ENCODE results near the gene TBC1D14.
A peak's percentile ranks its signal among the peaks of the same experiment; 100 is the strongest.

The TBC1D14 gene

GRCh38 chr4:6898763-6899162 is 10.9 kb upstream of the TBC1D14 start:
- POLR2A ChIA-PET: interaction anchor here (0.6 kb wide), 1 partner anchor 152 kb away, joined by 5 read pairs; no protein-coding TSS in a partner anchor
- no peak for TF ChIP-seq CTCF (IDR thresholded peaks at IDR 0.05; ENCODE audit: control extremely low read depth, extremely low read depth, low read depth, missing control alignments)
- peak; percentile 11 for DNase-seq (ENCODE audit: extremely low spot score)
- CTCF ChIA-PET: interaction anchor here (0.8 to 2.3 kb wide), 2 partner anchors 10 to 13 kb away, joined by 3 to 12 read pairs; no protein-coding TSS in a partner anchor

- ChIA-PET POLR2A (interaction anchor here (0.8 kb wide), 1 partner anchor 14 kb away, joined by 3 read pairs; no protein-coding TSS in a partner anchor), CTCF (interaction anchor here (0.9 to 2.3 kb wide), 7 partner anchors 9 to 183 kb away, joined by 3 to 12 read pairs (median 4); no protein-coding TSS in a partner anchor)
- DNase-seq (ENCODE audit: extremely low spot score): no peak
- TF ChIP-seq CTCF (IDR thresholded peaks at IDR 0.05; ENCODE audit: control extremely low read depth, extremely low read depth, low read depth, missing control alignments): no peak
These were observed 9.3 kb upstream of the TBC1D14 start for GRCh38 chr4:6900181-6900812.

GRCh38 chr4:6900956-6901355 is 8.7 kb upstream of the TBC1D14 start:
- no peak for TF ChIP-seq CTCF (IDR thresholded peaks at IDR 0.05; ENCODE audit: control extremely low read depth, extremely low read depth, low read depth, missing control alignments)
- ChIA-PET CTCF (interaction anchor here (0.9 to 2.3 kb wide), 7 partner anchors 8 to 184 kb away, joined by 3 to 12 read pairs (median 4); no protein-coding TSS in a partner anchor), POLR2A (no interaction called here)
- no peak for DNase-seq (ENCODE audit: extremely low spot score)

- POLR2A ChIA-PET: no interaction called here
- no peak for DNase-seq (ENCODE audit: extremely low spot score)
- CTCF ChIA-PET: interaction anchor here (1.4 kb wide), 1 partner anchor 15 kb away, joined by 3 read pairs; no protein-coding TSS in a partner anchor
- no peak for TF ChIP-seq CTCF (IDR thresholded peaks at IDR 0.05; ENCODE audit: control extremely low read depth, extremely low read depth, low read depth, missing control alignments)
These were observed 7.8 kb upstream of the TBC1D14 start for GRCh38 chr4:6901669-6902317.

GRCh38 chr4:6902318-6903042 is 7.1 kb upstream of the TBC1D14 start:
- TF ChIP-seq CTCF (IDR thresholded peaks at IDR 0.05; ENCODE audit: control extremely low read depth, extremely low read depth, low read depth, missing control alignments): no peak
- ChIA-PET CTCF (interaction anchor here (0.9 to 1.4 kb wide), 3 partner anchors 15 to 168 kb away, joined by 3 read pairs; no protein-coding TSS in a partner anchor), POLR2A (interaction anchor here (0.9 kb wide), 1 partner anchor 84 kb away, joined by 12 read pairs; no protein-coding TSS in a partner anchor)
- DNase-seq (ENCODE audit: extremely low spot score): no peak

All from GM10248 (cell line).